A673 (cell line): ENCODE data around the gene RHBDF2. TPM values are rescaled to one million over a fixed set of nuclear protein-coding genes. Genes with fewer than 3 reads are reported as not detected.

ENCODE experiments used
- BruUV-seq: library from RNA; stranded (reverse); fragments of 400-500 nt; replicated peaks from 2 replicates; lab custom pipeline; 2021; lab: Mats Ljungman, UMichigan
- CTCF ChIA-PET: fragments of 300-600 bp; sonication (Branson Sonifier 250); formaldehyde crosslinking; loops from one replicate; lab custom pipeline; 2022; ENCODE audit warnings: antibody characterized with exemption; lab: Charles Lee
- POLR2A ChIA-PET: fragments of 300-600 bp; sonication (Branson Sonifier 250); formaldehyde crosslinking; loops from one replicate; lab custom pipeline; 2022; ENCODE audit warnings: antibody characterized with exemption; ENCODE audit not compliant: low non-redundant PET; lab: Charles Lee
- DNase-seq: peaks from one replicate; pipeline ENCODE4 v3.0.0-alpha.2; 2015; ENCODE audit warnings: low spot score
- H3K27ac ChIP-seq: fragments of 200-600 bp; sonication (generic); 2 replicates; pipeline ENCODE4 v1.5.1; 2016; ENCODE audit warnings: mixed run types, low read depth, mild to moderate bottlenecking, mixed read lengths, antibody characterized with exemption, low read length; ENCODE audit not compliant: poor library complexity, severe bottlenecking
- H3K27me3 ChIP-seq: fragments of 200-600 bp; sonication (generic); replicated peaks from 2 replicates; pipeline ENCODE4 v1.6.1; 2017; ENCODE audit warnings: mixed run types, low read depth, mild to moderate bottlenecking, mixed read lengths, antibody characterized with exemption, low read length; ENCODE audit not compliant: insufficient read depth, poor library complexity
- H3K36me3 ChIP-seq: fragments of 200-600 bp; sonication (generic); 2 replicates; pipeline ENCODE4 v1.6.1; 2016; ENCODE audit warnings: mixed run types, mild to moderate bottlenecking, mixed read lengths, antibody characterized with exemption, low read length; ENCODE audit not compliant: insufficient read depth, poor library complexity, severe bottlenecking
- H3K4me1 ChIP-seq: fragments of 200-600 bp; sonication (generic); 2 replicates; pipeline ENCODE4 v1.6.1; 2017; ENCODE audit warnings: mixed run types, mild to moderate bottlenecking, mixed read lengths, antibody characterized with exemption, low read length; ENCODE audit not compliant: insufficient read depth, poor library complexity, severe bottlenecking
- H3K4me3 ChIP-seq: fragments of 200-600 bp; sonication (generic); 2 replicates; pipeline ENCODE4 v1.5.1; 2016; ENCODE audit warnings: low read depth, mixed run types, mild to moderate bottlenecking, mixed read lengths, low read length; ENCODE audit not compliant: poor library complexity, severe bottlenecking
- H3K9me3 ChIP-seq: fragments of 200-600 bp; sonication (generic); 2 replicates; pipeline ENCODE4 v1.6.1; 2016; ENCODE audit warnings: mixed run types, low read depth, mild to moderate bottlenecking, mixed read lengths, antibody characterized with exemption, low read length; ENCODE audit not compliant: poor library complexity, severe bottlenecking
- CTCF ChIP-seq: fragments of 300-800, 200-600 bp; sonication (generic); conservative IDR thresholded peaks from 2 replicates; pipeline ENCODE4 v1.5.1; 2017; ENCODE audit warnings: low read depth, mild to moderate bottlenecking, antibody characterized with exemption, low read length, moderate library complexity, mixed read lengths
- EZH2 ChIP-seq: fragments of 200-600 bp; sonication (generic); IDR thresholded peaks from 2 replicates; pipeline ENCODE4 v1.6.1; 2017; ENCODE audit warnings: borderline replicate concordance, low read depth, mild to moderate bottlenecking, mixed read lengths, antibody characterized with exemption, low read length; ENCODE audit not compliant: poor library complexity, severe bottlenecking
- intact Hi-C: fragments of 100-400 bp; cut with micrococcal nuclease; formaldehyde crosslinking; loops from one replicate; pipeline ENCODE4 v1.10.0; 2022; ENCODE audit not compliant: unreplicated experiment
- total RNA-seq: library from RNA; stranded (reverse); gene quantifications from 2 replicates; pipeline ENCODE4 v1.2.3, GENCODE V29; 2021

RHBDF2 gene
- total RNA-seq, 1 experiment from 2014 or later, result 20.4 TPM

- Histone ChIP-seq H3K27ac (no peak overlapping the region), H3K27me3 (no peaks in the 10 kb centered on the region), H3K9me3 (no peaks in the 10 kb centered on the region), H3K4me3 (no peak overlapping the region), H3K36me3 (no peaks in the 10 kb centered on the region), H3K4me1 (no peaks in the 10 kb centered on the region)
- POLR2A ChIA-PET, result no interaction called here
- CTCF ChIA-PET, result interaction anchor here (0.6 kb wide), 1 partner anchor 211 kb away, joined by 4 read pairs; no protein-coding TSS in a partner anchor
- no TSS peak for BruUV-seq
- TF ChIP-seq CTCF (no peak), EZH2 (no peak)
- intact Hi-C loops, result no loop called here
- DNase-seq, result no peak
These were observed 11.4 kb upstream of the RHBDF2 start for GRCh38 chr17:76512366-76513305.

GRCh38 chr17:76511668-76512365 is 10.6 kb upstream of the RHBDF2 start:
- H3K27ac ChIP-seq, result no peak overlapping the region
- BruUV-seq, result no TSS peak
- POLR2A ChIA-PET, result no interaction called here

More at GRCh38 chr17:76511668-76512365, 10.6 kb upstream of the RHBDF2 start:
- no peaks in the 10 kb centered on the region for H3K9me3 ChIP-seq
- no peak overlapping the region for H3K4me3 ChIP-seq
- H3K4me1 ChIP-seq, result no peaks in the 10 kb centered on the region
- DNase-seq, result no peak
- intact Hi-C loops, result no loop called here
- H3K27me3 ChIP-seq, result no peaks in the 10 kb centered on the region
- no peaks in the 10 kb centered on the region for H3K36me3 ChIP-seq
- CTCF ChIA-PET, result interaction anchor here (0.9 kb wide), 1 partner anchor 50 kb away, joined by 3 read pairs; no protein-coding TSS in a partner anchor
- TF ChIP-seq CTCF (no peak), EZH2 (no peak)
